Fibroblast of upper back skin (primary cell): ENCODE data around the gene MTHFD2L.
"Not testable (repeated sequence)": the region's sequence is repeated elsewhere in the genome, so short reads cannot be mapped to it uniquely, and the experiment has no call there.

ENCODE experiments used
- DNase-seq: peaks from one replicate; pipeline ENCODE4 v3.0.0-alpha.2; 2013

MTHFD2L gene

GRCh38 chr4:74157561-74158465 lies at the start of gene MTHFD2L:
Gene MTHFD2L (plus strand): TSS chr4:74158118. CDS start chr4:74158139, 21 bp downstream.
- DNase-seq = peak; percentile 94

- DNase-seq = no peak
Observed at GRCh38 chr4:74108457-74109115, 49.3 kb upstream of the MTHFD2L start.

- DNase-seq = peak; percentile 98
Observed at GRCh38 chr4:74109116-74109869, 48.6 kb upstream of the MTHFD2L start.

GRCh38 chr4:74109870-74110605 lies 47.9 kb upstream of the MTHFD2L start:
- peak; percentile 95 for DNase-seq

GRCh38 chr4:74110670-74111069 lies 47.2 kb upstream of the MTHFD2L start:
- DNase-seq = no peak

- no peak for DNase-seq
Observed at GRCh38 chr4:74111306-74111975, 46.5 kb upstream of the MTHFD2L start.

GRCh38 chr4:74111990-74112389 lies 45.9 kb upstream of the MTHFD2L start:
- DNase-seq = peak; percentile 54

GRCh38 chr4:74112399-74113105 lies 45.4 kb upstream of the MTHFD2L start:
- peak; percentile 51 for DNase-seq

GRCh38 chr4:74114234-74114633 lies 43.7 kb upstream of the MTHFD2L start:
- peak; percentile 71 for DNase-seq

- DNase-seq = peak; percentile 90
Observed at GRCh38 chr4:74117024-74117534, 40.8 kb upstream of the MTHFD2L start.

- DNase-seq = no peak
Observed at GRCh38 chr4:74118600-74119338, 39.1 kb upstream of the MTHFD2L start.

- no peak for DNase-seq
Observed at GRCh38 chr4:74120086-74120485, 37.8 kb upstream of the MTHFD2L start.

GRCh38 chr4:74121643-74122579 lies 36.0 kb upstream of the MTHFD2L start:
- DNase-seq = no peak

GRCh38 chr4:74123065-74123728 lies 34.7 kb upstream of the MTHFD2L start:
- DNase-seq = peak; percentile 82

- no peak for DNase-seq
Observed at GRCh38 chr4:74125029-74125428, 32.9 kb upstream of the MTHFD2L start.

- DNase-seq = no peak
Observed at GRCh38 chr4:74127745-74128144, 30.2 kb upstream of the MTHFD2L start.

- DNase-seq = not testable (repeated sequence)
Observed at GRCh38 chr4:74130843-74131242, 27.1 kb upstream of the MTHFD2L start.

GRCh38 chr4:74132188-74132587 lies 25.7 kb upstream of the MTHFD2L start:
- not testable (repeated sequence) for DNase-seq

GRCh38 chr4:74132944-74133343 lies 25.0 kb upstream of the MTHFD2L start:
- no peak for DNase-seq
